KOPT-K1 (cell line): ENCODE measurements around the gene ANXA2.

ENCODE experiments used
- H3K27ac ChIP-seq: fragments of 200-600 bp; sonication (generic); 2 replicates; pipeline ENCODE4 v1.5.1; 2016; ENCODE audit warnings: antibody characterized with exemption, mild to moderate bottlenecking, low read depth, low read length; ENCODE audit not compliant: poor library complexity, severe bottlenecking
- H3K36me3 ChIP-seq: fragments of 200-600 bp; sonication (generic); 2 replicates; pipeline ENCODE4 v1.5.1; 2017; ENCODE audit warnings: antibody characterized with exemption, mild to moderate bottlenecking, low read length, moderate library complexity; ENCODE audit not compliant: insufficient read depth
- H3K9me3 ChIP-seq: fragments of 200-600 bp; sonication (generic); 2 replicates; pipeline ENCODE4 v1.5.1; 2017; ENCODE audit warnings: antibody characterized with exemption, low read length, mild to moderate bottlenecking; ENCODE audit not compliant: insufficient read depth, poor library complexity, severe bottlenecking

Gene ANXA2

DNA sequence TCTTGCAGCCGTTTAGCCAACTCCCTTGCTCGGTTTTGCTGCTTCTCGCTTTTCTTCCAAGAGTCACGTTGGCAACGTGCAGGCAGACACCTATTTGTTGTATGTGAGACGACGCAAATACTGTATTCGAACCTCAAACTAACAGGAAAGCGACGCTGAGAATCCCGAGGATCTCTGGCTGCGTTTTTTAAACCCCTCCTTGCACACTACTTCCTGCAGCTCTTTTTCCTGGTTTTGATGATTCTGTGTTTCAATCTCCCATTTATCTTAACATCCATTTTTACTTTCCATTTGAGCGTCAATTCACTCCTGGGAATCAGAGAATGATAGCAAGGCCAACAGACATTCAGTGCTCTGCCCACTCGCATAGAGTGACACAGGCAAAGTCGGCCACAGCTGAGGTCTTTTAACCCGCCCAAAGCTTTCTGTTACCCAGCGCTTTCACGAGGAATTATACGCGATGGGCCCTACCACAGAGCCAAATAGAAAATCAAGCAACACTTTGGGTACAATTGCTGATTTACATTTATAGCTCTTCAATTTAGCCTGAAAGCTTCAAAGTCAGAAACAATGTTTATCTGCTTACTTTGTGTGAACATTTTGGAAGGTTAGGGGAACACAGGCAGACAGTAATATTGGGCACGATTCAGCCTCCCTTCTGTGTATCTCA, 1.6 kb upstream of the ANXA2 start:
- no peak overlapping the region for H3K27ac ChIP-seq

DNA sequence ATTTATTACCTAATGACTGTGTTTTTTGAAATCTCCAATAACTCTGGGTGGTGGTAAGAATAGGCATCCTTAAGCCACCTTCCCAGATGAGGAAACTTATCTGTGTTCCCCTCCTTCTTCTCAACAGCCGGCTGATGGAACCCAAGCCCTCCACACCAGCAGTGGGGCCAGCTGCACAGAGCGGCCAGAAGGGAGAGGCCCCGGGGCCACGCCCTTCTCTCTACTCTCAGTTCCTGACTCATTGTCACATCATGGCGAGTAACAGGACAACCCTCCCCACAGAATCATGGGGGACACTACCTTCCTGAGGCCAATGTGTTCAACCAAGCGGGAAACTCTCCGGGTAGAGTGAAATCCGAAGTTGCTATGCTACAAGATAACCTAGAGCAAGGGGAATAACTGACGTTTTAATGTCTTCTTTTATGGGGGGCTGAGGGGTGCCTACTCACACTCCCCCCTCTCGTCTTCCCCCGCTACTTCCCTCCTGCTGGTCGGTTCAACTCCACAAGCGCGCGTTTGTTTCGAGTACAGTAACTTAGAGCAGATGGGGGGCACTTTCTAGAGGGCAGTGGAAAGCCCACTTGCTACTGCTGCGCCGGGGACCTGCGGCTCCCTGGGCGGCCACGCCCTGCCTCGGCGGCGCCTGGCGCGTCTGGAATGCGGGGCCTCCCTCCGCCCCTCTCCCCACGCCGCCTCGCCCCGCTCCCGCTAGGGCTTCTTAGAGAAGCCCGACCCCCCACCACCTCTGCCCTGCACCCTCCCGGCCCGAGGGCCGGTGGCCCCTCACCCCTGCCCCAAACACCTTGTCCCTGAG, 621 bp downstream of the ANXA2 start:
- H3K36me3 ChIP-seq = no peaks in the 10 kb centered on the region
- H3K27ac ChIP-seq = peak overlapping the region; percentile 36
- H3K9me3 ChIP-seq = no peaks in the 10 kb centered on the region

More for the DNA sequence above, 1.6 kb upstream of the ANXA2 start:
- H3K9me3 ChIP-seq = no peaks in the 10 kb centered on the region
- H3K36me3 ChIP-seq = no peaks in the 10 kb centered on the region

DNA sequence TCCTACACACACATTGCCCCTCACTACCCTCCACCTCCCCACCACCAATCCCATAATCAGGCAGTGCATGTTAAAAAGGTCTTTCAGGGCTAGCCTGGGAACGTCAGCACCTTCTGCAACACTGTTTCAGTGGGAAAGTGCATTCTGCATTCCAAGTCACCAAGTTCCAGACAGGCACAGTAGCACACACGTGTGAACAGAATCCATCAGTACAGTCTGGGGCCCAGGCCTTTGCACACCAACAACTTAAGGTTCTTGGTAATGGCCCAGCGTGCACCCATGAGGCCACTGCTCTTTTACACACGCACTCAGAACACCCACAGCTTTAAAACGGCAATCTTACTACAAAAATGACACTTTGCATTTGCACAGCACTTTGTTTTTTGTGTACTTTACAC, 1.2 kb downstream of the ANXA2 start:
- no peaks in the 10 kb centered on the region for H3K36me3 ChIP-seq
- H3K27ac ChIP-seq = no peak overlapping the region
- H3K9me3 ChIP-seq = no peaks in the 10 kb centered on the region

DNA sequence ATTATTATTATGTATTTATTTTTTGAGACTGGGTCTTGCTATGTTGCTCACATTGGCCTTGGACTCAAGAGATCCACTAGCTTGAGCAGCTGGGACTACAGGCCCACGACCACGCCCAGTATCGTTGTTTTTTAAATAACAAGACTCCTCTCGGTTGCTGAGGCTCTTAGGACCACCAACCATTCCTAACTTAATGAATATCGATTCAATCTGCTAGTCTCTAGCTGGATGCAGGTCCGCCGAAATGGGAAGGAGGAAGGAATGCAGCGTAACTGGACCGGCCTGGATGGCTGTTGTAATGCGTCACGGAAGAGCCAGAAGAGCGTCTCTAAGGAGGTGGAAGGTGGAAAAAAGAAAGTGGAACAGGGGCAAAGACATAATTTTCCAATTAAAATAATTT, 1.7 kb downstream of the ANXA2 start:
- H3K36me3 ChIP-seq = no peaks in the 10 kb centered on the region
- no peak overlapping the region for H3K27ac ChIP-seq
- H3K9me3 ChIP-seq = no peaks in the 10 kb centered on the region

DNA sequence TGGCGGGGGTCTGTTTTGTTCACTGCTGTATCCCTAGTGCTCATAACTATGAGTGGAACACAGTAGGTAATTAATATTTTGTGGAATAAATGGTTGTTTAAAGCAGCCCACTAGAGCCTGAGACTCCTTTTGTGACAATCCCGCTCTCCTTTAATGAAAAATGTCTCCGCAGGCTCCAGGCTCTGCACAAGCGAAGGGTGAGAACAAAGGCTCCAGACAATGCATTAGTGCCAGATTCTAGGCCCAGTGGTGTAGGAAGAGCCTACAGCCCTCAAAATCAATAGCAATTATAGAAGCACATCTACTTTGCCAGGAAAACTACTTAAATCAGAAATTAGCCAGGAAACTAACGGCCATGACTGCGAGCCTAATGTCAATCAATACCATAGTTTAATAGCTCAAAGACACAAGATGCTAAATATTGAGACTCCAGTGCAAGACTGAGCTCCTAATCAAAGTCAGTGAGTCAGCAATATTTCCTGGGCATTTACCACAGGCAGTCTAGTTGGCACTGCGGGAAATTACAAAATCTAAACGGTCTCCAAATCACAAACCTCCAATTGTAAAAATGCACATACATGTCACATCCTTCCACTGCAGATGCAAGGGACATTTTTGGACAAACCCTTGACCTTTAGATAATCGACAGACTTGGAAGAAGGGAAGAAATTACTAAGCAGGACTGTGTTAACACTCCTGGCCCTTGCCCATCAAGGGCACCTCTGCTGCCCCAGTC, 2.3 kb downstream of the ANXA2 start:
- no peak overlapping the region for H3K27ac ChIP-seq
- no peaks in the 10 kb centered on the region for H3K9me3 ChIP-seq
- H3K36me3 ChIP-seq = no peaks in the 10 kb centered on the region

DNA sequence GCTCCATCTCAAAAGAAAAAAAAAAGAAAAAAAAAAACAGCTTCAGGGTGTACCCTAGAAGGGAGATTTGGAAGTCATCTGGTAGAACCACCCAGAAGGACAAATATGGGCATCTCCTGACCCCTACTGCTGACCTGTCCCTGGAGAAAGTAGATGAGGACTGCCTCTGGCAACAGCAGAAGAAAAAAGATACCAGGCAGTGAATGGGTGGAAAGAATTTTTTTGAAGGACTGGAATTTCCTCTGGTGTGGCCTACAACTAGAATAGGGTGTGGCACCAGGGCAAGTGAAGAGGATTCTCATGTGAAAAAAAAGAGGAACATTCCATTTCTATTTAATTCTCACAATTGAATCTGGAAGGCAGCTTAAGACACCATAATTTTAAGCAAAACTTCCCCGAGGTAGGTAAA, 3.1 kb downstream of the ANXA2 start:
- Histone ChIP-seq H3K9me3 (no peaks in the 10 kb centered on the region), H3K36me3 (no peaks in the 10 kb centered on the region), H3K27ac (no peak overlapping the region)

DNA sequence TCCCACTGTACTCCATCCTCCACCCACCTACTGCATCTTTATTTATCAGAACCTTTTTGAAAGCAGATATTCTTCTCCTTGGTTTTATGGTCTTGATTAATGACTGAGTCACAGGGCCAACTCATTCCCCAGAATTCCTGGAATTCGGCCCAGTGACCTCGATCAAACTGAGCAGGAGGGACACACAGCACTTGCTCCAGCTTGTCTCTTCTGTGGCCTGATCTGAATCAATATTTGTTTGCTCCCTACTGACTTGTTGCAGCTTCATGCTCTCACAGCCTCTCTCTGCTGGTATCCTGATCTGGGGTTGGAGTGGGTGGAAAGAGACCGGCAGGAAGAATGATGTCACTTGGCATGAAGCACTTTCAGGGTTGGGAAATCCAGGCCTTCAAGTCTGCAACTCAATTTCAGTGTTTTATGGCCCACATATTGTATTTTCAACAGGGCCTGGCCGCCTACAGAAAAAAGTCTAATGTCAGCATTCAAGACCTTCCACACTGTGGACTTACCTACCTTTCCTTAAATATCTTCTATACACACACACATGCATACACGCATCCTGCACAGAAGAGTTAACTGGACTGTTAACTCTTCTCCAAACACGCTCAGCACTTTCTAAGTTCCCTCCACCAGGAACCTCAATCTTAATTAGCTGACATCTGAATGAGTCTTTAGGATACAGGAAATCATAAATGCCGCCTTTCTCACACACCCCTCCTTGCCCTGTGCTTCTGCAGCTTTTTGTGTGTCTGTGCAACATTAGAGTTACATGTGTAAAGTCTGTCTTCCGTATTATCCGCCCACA, 4.6 kb downstream of the ANXA2 start:
- H3K27ac ChIP-seq = no peak overlapping the region
- no peaks in the 10 kb centered on the region for H3K9me3 ChIP-seq
- no peaks in the 10 kb centered on the region for H3K36me3 ChIP-seq

DNA sequence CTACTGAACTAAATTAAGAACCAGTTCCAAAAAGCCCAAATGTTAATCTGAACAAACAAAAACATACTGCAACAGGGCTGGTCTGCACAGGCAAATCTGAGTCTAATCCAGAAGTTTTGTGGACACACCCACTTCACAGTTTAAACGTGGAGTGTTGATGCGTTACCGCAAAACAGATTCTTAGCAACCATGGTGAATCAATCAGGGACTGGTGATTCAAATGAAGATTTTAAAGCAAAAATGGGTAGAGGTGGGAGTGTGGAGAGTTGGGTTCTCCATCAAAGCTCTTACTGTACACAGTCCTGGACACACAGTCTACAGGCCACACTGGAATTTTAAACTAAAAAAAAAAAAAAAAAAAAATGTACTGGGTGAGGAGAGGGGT, 5.2 kb downstream of the ANXA2 start:
- H3K9me3 ChIP-seq = no peaks in the 10 kb centered on the region
- H3K36me3 ChIP-seq = no peaks in the 10 kb centered on the region
- H3K27ac ChIP-seq = no peak overlapping the region

DNA sequence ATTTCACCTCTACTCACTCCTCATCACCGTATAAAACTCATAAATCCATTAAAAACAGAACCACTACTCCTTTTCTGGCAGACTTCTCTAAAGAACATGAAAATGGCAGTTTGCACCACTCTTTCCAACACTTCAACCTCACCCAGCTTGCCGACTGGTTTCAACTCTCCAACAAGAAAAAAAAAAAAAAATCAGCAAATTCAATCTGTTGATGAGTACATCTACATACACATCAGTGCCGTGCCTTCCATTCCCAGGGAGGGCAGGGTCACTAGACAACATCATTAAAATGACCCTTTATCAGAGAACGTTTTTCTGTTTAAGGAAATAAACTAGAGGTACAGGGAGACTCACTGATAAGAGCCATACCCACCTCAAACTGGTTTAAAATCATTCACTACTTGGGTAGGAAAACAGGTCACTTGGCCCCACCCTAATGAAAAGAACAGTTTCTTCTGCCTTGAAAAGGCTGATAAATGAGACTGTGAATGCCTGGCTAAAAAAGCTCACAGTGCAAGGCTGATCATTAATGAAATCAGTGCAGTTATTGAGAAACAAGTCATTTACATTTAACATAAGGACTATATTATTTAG, 6.0 kb downstream of the ANXA2 start:
- Histone ChIP-seq H3K36me3 (no peaks in the 10 kb centered on the region), H3K27ac (no peak overlapping the region), H3K9me3 (no peaks in the 10 kb centered on the region)

DNA sequence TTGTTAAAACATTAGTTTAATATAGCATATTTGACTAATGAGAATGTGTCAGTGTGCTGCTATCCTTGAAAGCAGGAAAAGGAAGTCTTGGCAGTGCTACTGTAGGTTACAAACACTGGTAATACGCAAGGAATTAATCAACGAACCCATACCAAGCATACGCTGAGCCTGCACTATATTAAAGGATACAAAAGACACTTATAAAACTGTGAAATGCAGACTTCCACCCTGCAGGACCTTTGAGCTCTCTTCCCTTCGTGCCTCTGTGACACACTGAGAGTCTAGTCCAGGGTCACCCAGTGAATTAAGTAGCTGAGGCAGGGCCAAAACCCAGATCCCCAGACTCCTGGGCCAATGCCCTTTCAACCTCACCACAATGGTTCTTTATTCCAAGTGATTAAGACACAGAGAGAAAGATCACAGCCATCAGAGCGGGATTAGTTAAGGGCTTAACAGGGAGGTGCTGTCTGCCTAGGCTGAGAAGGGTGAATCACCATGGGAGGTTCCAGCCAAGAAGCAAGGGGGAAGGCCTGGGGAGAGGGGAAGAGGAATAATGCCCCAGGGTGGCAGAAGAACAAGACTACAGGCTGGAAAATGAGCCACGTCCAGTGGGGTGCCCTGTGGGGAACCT, 6.8 kb downstream of the ANXA2 start:
- Histone ChIP-seq H3K9me3 (no peaks in the 10 kb centered on the region), H3K36me3 (no peaks in the 10 kb centered on the region), H3K27ac (no peak overlapping the region)

DNA sequence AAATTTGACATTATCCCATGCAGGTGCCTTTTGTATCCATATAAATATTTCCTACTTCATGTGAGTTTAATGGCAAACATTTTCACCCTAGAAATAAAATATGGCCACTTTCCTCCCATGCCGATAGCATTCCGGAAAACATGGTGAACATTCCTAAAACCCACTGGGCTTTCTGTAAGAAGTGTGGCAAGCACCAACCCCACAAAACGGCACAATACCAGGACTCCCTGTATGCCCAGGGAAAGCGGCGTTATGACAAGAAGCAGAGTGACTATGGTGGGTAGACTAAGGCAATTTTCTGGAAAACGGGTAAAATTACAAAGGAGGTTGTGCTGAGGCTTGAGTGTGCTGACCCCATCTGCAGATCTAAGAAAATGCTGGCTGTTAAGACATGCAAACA, 7.6 kb downstream of the ANXA2 start:
- Histone ChIP-seq H3K36me3 (no peaks in the 10 kb centered on the region), H3K9me3 (no peaks in the 10 kb centered on the region), H3K27ac (no peak overlapping the region)

DNA sequence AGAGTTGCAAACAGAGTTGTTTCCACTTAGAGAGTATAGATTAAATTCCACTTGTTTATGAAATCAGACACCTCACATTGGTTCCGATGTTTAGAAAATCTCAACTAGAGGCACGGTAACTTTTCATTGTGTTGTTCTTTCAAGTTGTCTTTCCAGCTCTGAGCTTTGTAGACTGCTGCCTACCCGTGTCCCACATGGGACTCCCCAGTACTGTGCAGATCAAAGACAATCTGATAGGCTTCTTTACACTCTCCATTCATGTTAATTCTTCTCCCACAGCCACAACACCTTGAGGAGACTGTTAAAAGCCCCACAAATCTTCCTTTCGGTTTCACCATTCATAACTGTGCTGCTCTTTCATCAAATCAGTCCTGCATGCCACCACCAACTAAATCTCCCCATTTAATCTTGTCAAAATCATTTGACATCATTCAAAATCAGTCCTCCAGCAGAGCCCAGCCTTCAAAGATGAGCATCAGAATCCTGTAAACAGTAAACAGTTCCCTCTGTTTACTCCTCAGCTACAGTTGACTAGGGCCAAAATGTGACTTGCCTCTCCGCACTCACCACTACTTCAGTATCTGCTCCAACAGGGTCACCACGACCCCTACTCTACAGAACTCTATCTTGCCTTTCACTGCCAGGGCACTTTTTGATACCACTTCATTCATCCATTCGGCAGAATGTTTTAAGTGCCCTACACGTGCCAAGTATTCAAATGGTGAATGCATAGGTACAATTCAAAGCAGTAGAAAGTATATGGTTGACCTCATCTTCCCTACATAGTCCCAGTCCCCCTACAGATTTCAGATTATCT, 8.3 kb downstream of the ANXA2 start:
- Histone ChIP-seq H3K36me3 (no peaks in the 10 kb centered on the region), H3K9me3 (no peaks in the 10 kb centered on the region), H3K27ac (peak overlapping the region; percentile 9)

DNA sequence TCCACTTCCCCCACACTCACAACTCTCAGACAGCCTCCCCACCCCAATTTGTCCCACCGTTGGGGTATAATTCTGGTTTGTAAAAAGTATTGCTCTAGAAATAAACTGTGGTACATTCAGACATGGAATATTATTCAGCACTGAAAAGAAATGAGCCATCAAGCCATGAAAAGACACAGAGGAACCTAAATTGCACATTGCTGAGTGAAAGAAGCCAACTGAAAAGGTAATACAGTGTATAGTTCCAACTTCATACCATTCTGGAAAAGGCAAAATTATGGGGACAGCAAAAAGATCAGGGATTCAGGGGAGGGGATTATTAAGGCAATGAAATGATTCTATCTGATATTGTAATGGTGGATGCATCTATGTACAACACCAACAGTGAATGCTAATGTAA, 10.5 kb downstream of the ANXA2 start:
- H3K27ac ChIP-seq = no peak overlapping the region
- no peaks in the 10 kb centered on the region for H3K36me3 ChIP-seq
- H3K9me3 ChIP-seq = no peaks in the 10 kb centered on the region
